A673 (cell line): ENCODE data around the gene LARGE1.

ENCODE experiments used
- CTCF ChIP-seq: fragments of 300-800, 200-600 bp; sonication (generic); conservative IDR thresholded peaks from 2 replicates; pipeline ENCODE4 v1.5.1; 2017; ENCODE audit warnings: low read depth, mild to moderate bottlenecking, antibody characterized with exemption, low read length, moderate library complexity, mixed read lengths
- EZH2 ChIP-seq: fragments of 200-600 bp; sonication (generic); IDR thresholded peaks from 2 replicates; pipeline ENCODE4 v1.6.1; 2017; ENCODE audit warnings: borderline replicate concordance, low read depth, mild to moderate bottlenecking, mixed read lengths, antibody characterized with exemption, low read length; ENCODE audit not compliant: poor library complexity, severe bottlenecking

DNA sequence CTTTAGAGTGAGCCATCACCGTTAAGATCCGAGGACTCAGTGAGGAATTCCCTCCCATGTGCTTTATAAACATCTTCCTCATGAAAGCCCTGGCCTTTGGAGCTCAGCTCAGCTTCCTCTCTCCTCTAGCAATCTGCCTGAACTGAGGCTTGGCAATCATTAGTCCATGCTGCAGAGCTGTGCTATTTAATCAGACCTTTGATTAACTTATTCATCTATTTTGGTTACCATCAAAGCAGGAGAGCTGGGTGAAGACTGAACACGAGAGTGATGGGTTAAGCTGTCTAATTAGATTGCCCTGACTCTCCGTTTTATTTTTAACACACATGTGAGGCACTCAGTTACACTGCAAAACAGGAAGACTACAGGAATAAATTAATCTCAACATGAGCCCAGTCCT lies 351.3 kb downstream of the LARGE1 start:
- no peak for TF ChIP-seq CTCF
- no peak for TF ChIP-seq EZH2
